Neural cell (in vitro differentiated cells): ENCODE data around the gene SNX13.

Source experiments
- EP300 ChIP-seq: fragments of 450-650 bp; conservative IDR thresholded peaks from 2 replicates; pipeline ENCODE4 v1.6.1; 2014; ENCODE audit warnings: antibody characterized with exemption, mild to moderate bottlenecking, moderate library complexity; ENCODE audit not compliant: poor library complexity, severe bottlenecking
- EZH2 ChIP-seq: fragments of 200-600, 300-800 bp; shearing (Covaris generic), sonication (generic); IDR thresholded peaks from 2 replicates; pipeline ENCODE4 v1.6.1; 2014; ENCODE audit warnings: antibody characterized with exemption, low read length, borderline replicate concordance, mild to moderate bottlenecking; ENCODE audit not compliant: insufficient read depth, poor library complexity, severe bottlenecking
- MXI1 ChIP-seq: fragments of 450-650 bp; conservative IDR thresholded peaks from 2 replicates; pipeline ENCODE4 v1.6.1; 2014; ENCODE audit warnings: antibody characterized with exemption, mild to moderate bottlenecking; ENCODE audit not compliant: poor library complexity, severe bottlenecking
- POLR2AphosphoS5 ChIP-seq: IDR thresholded peaks from 2 replicates; pipeline ENCODE4 v1.6.1; 2012
- RAD21 ChIP-seq: fragments of 450-650 bp; conservative IDR thresholded peaks from 2 replicates; pipeline ENCODE4 v1.6.1; 2014; ENCODE audit warnings: antibody characterized with exemption, mild to moderate bottlenecking, moderate library complexity
- REST ChIP-seq: IDR thresholded peaks from 2 replicates; pipeline ENCODE4 v1.6.1; 2012; ENCODE audit warnings: borderline replicate concordance
- SMC3 ChIP-seq: fragments of 450-650 bp; conservative IDR thresholded peaks from 2 replicates; pipeline ENCODE4 v1.6.1; 2014; ENCODE audit warnings: antibody characterized with exemption, mild to moderate bottlenecking, moderate library complexity; ENCODE audit not compliant: poor library complexity
- TAF1 ChIP-seq: IDR thresholded peaks from 2 replicates; pipeline ENCODE4 v1.6.1; 2012; ENCODE audit warnings: low read depth
- TF ChIP-seq, protein P1 (sequence below): fragments of 450-650 bp; IDR thresholded peaks from 2 replicates; pipeline ENCODE4 v1.5.1; 2014; ENCODE audit warnings: antibody characterized with exemption, mild to moderate bottlenecking, moderate library complexity; ENCODE audit not compliant: poor library complexity, severe bottlenecking

DNA sequence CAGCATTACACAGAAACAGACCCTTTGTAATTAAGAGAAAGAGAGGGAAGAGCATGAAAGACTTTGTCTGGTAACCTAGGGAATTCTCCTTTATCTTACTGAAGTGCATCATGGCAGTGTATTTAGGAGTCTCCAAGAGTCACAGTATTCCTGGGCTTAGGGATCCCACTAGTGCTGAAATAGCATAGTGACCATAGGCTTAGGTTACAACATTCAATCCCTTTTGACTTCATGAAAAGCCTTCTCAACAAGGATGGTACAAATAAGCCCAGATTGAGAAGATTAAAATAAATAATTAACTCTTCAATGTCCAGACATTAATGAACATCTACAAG lies 76.5 kb downstream of the SNX13 start:
- TF ChIP-seq, protein P1, sequence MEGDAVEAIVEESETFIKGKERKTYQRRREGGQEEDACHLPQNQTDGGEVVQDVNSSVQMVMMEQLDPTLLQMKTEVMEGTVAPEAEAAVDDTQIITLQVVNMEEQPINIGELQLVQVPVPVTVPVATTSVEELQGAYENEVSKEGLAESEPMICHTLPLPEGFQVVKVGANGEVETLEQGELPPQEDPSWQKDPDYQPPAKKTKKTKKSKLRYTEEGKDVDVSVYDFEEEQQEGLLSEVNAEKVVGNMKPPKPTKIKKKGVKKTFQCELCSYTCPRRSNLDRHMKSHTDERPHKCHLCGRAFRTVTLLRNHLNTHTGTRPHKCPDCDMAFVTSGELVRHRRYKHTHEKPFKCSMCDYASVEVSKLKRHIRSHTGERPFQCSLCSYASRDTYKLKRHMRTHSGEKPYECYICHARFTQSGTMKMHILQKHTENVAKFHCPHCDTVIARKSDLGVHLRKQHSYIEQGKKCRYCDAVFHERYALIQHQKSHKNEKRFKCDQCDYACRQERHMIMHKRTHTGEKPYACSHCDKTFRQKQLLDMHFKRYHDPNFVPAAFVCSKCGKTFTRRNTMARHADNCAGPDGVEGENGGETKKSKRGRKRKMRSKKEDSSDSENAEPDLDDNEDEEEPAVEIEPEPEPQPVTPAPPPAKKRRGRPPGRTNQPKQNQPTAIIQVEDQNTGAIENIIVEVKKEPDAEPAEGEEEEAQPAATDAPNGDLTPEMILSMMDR = no peak
- TF ChIP-seq RAD21 (no peak), POLR2AphosphoS5 (no peak), EP300 (no peak), EZH2 (no peak), REST (no peak), MXI1 (no peak), TAF1 (no peak), SMC3 (no peak)
